GM18505 (cell line): ENCODE results near the gene LRRFIP1.

Experiments used
- ATAC-seq: cut with Tn5 transposase; IDR thresholded peaks from one replicate; pipeline ENCODE4 v1.9.1; 2021; ENCODE audit not compliant: unreplicated experiment
- POLR2A ChIP-seq: IDR thresholded peaks from 4 replicates; pipeline ENCODE4 v1.6.1; 2011; ENCODE audit warnings: borderline replicate concordance; ENCODE audit not compliant: insufficient read depth, insufficient read length; ENCODE audit errors: extremely low read depth

LRRFIP1 gene

DNA sequence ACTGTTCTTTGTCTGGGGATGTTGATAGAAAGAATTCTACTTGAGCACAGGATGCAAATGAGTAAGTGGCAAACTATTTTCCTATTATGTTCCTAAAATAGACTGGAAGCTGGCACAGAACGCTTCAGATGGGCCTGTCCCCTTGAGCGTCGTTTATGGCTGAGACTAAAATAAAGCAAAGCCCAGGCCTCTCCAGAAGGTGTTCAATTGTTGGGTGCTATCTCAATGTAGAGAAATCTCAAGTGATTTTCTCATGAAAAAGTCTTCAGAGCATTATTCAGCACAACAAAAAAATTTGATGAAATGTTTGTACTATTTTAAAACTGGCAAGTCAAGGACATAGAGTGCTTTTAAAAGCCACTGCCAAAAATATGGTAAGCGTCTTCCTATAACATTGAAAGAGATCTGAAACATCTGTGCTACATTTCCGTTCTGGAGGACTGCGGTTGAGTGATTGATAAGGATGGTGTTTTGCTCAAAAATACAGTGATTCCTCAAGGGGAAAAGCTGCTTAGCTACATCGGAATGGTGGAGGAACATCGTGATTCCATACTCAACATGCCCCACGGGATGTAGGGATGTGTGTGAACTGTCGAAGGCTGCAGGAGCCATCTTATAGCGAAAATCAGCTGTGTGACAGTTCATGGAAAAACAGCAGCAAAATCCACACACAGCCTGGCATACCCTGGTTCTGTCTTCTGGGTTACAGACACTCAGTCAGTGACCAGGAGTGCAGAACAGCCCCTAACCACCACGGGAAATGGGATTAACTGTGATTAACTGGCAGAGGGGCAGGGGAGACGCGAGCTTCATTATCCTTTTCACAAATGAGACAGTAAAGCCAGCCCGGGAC lies 10.4 kb upstream of the LRRFIP1 start:
- ATAC-seq = no peak
- no peak for TF ChIP-seq POLR2A

DNA sequence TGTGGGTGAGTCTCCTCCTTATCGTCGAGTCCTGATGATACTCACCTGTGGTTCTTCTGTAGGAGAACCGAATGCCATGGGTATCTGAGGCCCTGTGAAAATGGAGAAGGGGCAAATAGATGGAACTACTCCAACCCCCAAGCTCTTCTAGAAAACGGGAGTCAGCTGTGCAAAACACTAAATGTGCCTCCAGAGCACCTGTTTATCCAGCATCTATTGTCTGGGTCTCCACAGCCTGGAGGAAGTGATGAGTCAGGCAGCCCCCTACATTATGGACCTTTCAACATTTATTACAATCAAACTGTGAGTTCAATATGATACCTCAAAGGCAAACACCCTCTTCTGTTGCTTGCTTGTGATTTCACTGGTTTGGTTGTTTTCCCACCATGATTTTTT lies 9.8 kb upstream of the LRRFIP1 start:
- no peak for ATAC-seq

DNA sequence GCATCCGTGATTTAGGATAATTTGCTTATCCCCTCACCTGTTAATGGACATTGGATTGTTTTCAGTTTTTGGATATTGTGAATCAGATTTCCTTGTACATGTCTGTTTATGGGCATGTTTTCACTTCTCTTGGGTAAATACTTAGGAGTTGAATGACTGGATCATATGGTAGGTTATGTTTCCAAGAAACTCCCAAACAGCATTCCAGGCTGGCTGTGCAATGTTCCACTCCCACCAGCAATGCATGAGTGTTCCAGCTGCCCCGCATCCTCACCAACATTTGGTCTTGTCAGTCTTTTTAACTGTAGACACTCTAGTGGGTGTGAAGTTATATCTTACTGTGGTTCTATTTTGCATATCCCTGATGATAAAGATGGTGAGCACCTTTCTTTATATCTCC lies 8.9 kb upstream of the LRRFIP1 start:
- no peak for TF ChIP-seq POLR2A
- no peak for ATAC-seq

More for the DNA sequence above, 9.8 kb upstream of the LRRFIP1 start:
- no peak for TF ChIP-seq POLR2A

DNA sequence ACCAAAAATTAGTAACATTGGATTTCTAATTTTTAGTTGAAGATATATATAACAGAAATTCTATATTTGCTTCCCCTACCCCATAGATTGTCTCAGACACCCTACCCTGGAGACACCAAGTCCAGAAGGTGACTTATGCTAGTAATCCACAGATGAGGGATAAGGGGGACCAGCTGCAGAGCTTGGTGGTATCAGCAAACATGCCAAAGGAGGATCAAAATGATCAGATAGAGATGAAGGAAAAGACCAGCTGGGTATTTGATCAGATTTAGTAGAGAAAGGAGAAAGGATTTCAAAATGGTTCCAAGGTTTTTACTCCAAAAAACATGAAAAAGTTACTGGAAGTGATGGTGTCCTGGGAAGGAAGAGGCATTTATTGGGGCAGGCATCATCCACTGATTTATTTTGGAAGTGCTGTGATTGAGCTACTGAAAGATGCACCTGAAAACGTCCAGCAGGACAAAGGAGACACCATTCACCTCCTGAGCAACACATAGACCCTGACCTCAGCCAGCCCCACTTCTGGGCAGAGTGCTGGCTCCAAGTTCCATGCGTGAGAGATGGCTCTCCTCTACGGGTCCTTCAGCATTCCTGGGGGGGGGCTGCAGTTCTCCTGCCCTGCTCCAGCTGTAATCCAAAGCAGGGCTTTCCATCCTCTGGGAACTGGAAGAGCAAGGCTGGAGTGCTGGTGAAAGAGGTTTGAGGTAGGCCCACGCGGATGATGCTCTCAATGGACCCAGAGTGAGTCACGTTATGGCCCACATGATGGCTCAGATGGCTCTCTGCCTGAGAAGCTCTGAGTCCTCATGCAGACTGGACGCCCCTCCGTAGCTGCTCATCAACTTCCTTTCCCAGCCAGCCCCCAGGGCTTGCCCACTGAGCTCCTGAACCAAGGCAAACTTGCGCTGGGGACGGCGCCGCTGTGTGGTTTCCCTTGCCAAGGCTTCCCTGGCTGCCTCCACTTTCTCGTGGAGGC lies 3.7 kb upstream of the LRRFIP1 start:
- ATAC-seq = no peak
- no peak for TF ChIP-seq POLR2A

- TF ChIP-seq POLR2A = no peak
- no peak for ATAC-seq
Observed at GRCh38 chr2:237624565-237624964, 2.8 kb upstream of the LRRFIP1 start.

GRCh38 chr2:237625216-237625705 lies 2.1 kb upstream of the LRRFIP1 start:
- no peak for TF ChIP-seq POLR2A
- no peak for ATAC-seq

DNA sequence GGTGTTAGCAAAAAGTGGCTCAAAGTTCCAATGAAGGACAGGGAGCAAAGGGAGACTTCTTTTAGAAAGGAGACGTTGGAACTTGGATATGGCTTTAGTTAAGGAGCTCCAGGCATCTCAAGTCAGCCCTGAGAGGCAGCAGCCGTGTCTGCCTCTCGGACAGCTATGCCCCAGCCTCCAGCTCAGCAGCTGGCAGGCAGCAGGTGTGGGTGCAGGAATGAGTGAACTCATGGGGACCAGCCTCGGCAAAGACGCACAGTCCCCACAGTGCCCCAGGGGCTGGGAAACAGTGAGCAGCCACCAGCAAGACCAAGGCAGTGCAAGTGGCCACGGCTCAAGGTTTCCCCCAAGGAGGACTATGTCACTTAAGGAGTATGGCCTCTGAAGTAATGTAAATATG lies 1.6 kb upstream of the LRRFIP1 start:
- no peak for TF ChIP-seq POLR2A
- ATAC-seq = no peak

GRCh38 chr2:237626813-237627440 lies 460 bp upstream of the LRRFIP1 start:
- no peak for ATAC-seq
- no peak for TF ChIP-seq POLR2A

DNA sequence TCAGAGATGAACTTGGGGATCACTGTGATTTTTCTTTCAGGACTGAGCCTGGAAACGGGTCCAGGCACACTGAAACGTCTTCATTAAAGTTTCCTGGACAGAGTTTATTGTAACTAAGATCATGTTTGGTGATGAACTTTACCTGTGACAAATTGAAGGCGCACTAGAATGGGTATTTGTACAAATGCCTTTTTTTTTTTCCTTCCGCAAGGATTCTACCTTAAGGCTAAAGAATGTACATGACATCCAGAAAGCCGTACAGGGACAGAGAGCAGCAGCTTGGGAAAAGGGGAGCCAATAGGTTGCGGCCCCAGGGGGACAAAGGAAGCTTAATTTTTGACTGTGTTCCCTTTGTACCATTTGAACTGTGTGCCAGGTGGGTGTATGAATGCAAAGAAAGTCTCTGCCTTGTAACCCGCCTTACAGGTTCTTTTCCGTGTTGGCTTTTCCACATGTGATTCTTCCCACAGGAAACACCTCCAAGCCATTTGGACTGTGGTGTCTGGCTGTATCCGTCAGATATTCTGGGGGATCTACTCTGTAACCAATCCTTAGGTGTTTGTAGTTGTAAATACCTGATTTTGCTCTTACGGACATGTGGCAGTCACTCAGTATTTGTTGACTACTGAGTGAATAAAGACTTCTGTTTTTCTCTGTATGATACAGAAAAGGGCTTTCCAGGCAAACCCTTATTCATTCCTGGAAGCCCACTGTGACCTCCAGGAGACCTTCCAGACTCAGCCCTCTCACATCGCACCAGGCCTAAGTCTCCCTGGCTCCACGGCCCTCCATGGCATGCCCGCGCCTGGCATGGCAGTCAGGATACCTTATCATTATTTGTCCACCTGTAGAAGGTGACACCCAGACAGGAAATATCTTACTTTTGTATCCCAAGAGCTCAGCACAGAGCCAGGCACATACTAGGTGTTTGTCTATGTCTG lies 1.1 kb downstream of the LRRFIP1 start:
- ATAC-seq = no peak
- TF ChIP-seq POLR2A = no peak

- TF ChIP-seq POLR2A = no peak
- no peak for ATAC-seq
Observed at GRCh38 chr2:237629188-237629534, 1.8 kb downstream of the LRRFIP1 start.

- ATAC-seq = no peak
- no peak for TF ChIP-seq POLR2A
Observed at GRCh38 chr2:237629739-237630138, 2.4 kb downstream of the LRRFIP1 start.
